ENCODE measurements around the gene PDLIM3.

The PDLIM3 gene

DNA sequence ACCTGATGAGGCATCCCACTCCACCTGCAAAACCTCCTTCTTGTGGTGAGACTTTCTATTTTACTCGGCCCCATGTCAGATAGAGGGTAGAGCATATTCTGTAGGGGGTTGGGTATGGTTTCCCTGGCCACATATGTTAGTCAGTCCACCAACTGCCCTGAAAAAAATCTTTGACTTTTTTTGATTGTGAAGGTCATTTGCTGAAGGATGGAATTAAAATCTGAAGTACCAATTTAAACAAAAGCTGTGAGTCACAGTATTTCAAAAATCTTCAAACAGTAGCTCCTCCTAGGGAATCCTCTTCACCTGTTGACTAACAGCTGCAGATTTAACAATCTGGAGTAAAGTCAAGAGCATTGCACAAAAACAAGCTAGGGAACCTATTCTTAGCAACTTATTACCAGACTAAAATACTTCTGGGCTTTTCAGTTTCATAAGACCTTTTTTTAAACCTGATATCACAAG is 55.8 kb downstream of the PDLIM3 start:
- TF ChIP-seq, protein P1, sequence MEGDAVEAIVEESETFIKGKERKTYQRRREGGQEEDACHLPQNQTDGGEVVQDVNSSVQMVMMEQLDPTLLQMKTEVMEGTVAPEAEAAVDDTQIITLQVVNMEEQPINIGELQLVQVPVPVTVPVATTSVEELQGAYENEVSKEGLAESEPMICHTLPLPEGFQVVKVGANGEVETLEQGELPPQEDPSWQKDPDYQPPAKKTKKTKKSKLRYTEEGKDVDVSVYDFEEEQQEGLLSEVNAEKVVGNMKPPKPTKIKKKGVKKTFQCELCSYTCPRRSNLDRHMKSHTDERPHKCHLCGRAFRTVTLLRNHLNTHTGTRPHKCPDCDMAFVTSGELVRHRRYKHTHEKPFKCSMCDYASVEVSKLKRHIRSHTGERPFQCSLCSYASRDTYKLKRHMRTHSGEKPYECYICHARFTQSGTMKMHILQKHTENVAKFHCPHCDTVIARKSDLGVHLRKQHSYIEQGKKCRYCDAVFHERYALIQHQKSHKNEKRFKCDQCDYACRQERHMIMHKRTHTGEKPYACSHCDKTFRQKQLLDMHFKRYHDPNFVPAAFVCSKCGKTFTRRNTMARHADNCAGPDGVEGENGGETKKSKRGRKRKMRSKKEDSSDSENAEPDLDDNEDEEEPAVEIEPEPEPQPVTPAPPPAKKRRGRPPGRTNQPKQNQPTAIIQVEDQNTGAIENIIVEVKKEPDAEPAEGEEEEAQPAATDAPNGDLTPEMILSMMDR (IDR thresholded peaks at IDR 0.05; ENCODE audit: low read depth, low read length) = no peak
- no peak overlapping the region for H3K4me3 ChIP-seq (replicated peaks in 1 of 2; ENCODE audit: low read depth in 2 of 2, low read length in 2 of 2)
- peak in 1 of 2 donors; percentile 26 for DNase-seq (ENCODE audit: low read depth in 2 of 2)

DNA sequence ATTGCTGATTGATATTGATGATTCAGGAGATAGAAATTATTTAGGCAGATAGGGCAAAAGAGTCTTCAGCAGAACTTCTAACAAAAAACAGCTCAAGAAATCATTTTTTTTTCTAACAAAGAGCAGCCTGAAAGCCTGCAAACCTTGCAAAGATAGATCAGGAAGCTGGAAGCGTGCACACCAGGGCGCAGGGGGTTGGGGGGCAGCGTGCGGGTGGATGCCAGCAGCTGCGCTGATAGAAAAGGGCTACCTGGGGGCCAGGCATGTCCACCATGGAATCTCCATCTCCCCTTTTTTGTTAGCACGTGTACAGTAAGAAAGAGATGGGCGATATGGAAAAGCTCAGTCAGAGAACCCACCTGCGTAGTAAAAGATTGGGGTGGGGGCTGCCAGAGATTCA is 62.1 kb downstream of the PDLIM3 start:
- H3K4me3 ChIP-seq (replicated peaks in 1 of 2; ENCODE audit: low read depth in 2 of 2, low read length in 2 of 2) = no peak overlapping the region
- TF ChIP-seq, protein P1 (IDR thresholded peaks at IDR 0.05; ENCODE audit: low read depth, low read length) = no peak
- DNase-seq (ENCODE audit: low read depth in 2 of 2) = no peak

DNA sequence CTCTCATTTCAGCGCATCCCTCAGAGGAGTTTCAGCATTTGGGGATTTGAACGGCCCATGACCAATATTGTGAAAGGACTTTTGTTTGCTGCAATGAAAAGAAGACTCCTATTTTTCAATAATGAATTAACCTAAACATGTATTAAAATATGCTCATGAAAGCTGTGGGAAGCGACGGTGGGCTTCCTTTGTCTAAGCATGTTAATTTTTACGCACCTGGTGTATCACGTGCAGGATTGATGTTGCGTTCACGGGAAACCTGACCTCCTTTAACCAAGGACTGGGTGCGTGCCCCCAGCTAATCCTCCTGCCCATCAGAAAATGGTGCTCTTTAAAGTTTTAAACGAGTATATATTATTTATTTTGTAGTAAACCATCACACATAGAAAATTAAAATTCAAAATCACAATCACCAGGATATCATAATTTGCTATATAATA is 63.2 kb downstream of the PDLIM3 start:
- peak in 1 of 2 donors; percentile 19 for DNase-seq (ENCODE audit: low read depth in 2 of 2)
- TF ChIP-seq, protein P1 (IDR thresholded peaks at IDR 0.05; ENCODE audit: low read depth, low read length) = no peak
- H3K4me3 ChIP-seq (replicated peaks in 1 of 2; ENCODE audit: low read depth in 2 of 2, low read length in 2 of 2) = peak overlapping the region; percentile 76

DNA sequence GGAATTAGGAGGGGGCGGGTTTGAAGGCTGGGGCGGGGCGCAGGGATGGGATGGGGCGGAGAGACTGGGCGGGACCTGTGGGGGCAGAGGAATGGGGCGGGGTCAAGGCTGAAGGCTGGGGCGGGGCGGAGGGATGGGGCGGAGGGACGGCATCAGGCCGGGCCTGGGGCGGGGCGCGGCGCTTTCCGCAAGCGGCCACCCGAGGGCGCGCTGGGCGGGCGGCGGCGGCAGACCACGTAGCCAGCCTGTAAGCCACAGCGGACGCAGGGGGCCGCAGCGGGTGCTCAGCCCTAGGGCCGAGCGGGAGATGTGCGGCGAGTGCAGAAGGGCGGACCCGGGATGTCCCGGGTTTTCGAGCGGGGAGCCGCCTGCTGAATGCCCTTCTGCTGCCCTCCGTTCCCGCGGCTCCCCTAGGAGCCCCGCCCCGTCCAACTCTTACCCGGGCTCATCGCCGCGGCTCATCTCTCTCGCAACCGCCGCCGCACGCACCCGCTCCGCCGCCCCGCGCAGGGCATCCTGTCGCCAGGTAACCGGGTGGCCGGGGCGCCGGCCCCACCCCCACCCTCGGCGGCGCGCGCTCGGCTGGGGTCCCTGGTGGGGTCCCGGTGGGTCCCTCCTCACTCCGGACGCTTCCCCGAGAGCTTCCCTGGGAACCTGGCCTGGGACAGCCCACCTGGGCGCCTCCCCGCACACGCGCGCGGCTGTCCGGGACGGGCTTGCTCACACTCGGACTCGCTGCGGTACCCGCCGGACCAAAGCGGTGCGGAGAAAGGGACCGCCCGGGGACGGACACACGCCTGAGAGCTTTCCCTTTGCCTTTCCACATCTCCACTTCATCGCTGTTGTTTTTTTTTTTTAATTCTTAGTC is 63.8 kb downstream of the PDLIM3 start, which contains the start of gene CCDC110:
Gene CCDC110, minus strand, starts transcription at position 499 of the 868 bp plus-strand sequence. Its CDS starts 50 bp downstream, at position 449.
- TF ChIP-seq, protein P1 (IDR thresholded peaks at IDR 0.05; ENCODE audit: low read depth, low read length) = peak; percentile 18
- H3K4me3 ChIP-seq (replicated peaks in 1 of 2; ENCODE audit: low read depth in 2 of 2, low read length in 2 of 2) = peak within 1 kb of the TSS; percentile 76
- peak; percentile 95 to 98 for DNase-seq (ENCODE audit: low read depth in 2 of 2)

DNA sequence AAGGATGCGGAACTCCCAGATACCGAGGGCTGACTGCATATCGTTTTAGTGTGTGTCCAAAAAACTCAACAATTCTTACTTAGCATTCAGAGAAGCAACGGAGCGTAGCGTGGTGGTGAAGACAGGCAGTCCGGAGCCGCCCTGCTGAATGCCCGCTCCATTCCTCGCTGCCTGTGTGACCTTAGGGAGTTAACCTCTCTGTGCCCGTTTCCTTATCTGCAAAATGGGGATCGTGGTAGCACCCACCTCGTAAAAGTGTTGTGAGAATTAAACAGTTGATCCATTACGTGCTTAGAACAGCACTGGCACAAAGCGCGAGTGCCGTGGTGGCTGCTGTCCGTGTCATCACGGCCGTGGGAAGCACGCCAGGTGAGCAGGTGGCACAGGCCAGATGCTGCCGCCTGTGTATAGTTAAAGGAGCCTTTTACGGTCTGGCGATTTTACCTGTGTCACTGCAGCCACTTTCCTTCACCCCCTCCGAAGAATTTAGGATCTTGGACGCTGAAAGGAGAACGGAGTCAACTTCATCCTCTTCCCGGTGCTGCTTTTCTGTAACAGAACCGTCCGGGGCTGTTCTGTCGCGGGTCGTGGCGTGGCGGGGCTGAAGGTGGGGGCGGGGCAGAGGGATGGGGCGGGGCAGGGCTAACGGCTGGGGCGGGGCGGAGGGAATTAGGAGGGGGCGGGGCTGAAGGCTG is 64.7 kb downstream of the PDLIM3 start:
- peak; percentile 29 to 41 for DNase-seq (ENCODE audit: low read depth in 2 of 2)
- H3K4me3 ChIP-seq (replicated peaks in 1 of 2; ENCODE audit: low read depth in 2 of 2, low read length in 2 of 2) = peak overlapping the region; percentile 59 to 67

DNA sequence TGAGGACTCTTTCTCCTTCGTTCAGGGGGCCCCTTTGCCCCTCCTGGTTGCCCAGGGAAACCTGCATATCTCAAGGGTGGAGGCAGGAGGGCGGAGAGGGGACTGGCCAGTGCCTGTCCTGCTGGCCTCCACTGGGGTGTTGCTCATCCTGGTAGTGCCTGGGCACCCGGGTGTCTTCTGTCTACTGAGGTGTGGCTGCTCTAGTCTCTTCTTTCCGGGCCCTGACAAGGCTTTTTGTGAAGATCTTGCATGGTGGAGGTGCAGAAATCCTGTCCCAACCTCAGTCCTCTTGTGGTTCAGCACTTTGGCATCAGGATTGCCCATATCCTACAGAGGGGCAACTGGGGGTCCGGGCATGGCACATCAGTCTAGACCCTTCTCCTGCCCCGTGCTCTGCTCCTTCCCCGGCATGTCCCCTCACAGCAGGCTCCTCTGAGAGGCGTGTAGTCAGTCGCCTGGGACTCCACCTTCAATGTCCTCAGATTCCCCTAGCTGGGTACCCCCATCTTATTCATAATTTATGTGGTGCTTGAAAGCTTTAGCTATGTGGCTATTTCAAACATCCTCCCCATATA is 65.6 kb downstream of the PDLIM3 start:
- TF ChIP-seq, protein P1 (IDR thresholded peaks at IDR 0.05; ENCODE audit: low read depth, low read length) = no peak
- DNase-seq (ENCODE audit: low read depth in 2 of 2) = no peak

More for the DNA sequence above, 64.7 kb downstream of the PDLIM3 start:
- TF ChIP-seq, protein P1 (IDR thresholded peaks at IDR 0.05; ENCODE audit: low read depth, low read length) = no peak

More for the DNA sequence above, 65.6 kb downstream of the PDLIM3 start:
- no peak overlapping the region for H3K4me3 ChIP-seq (replicated peaks in 1 of 2; ENCODE audit: low read depth in 2 of 2, low read length in 2 of 2)
